ENCODE results near the gene KIRREL3. TPM values are rescaled to one million over a fixed set of nuclear protein-coding genes. Genes with fewer than 3 reads are reported as not detected.

KIRREL3 gene
- total RNA-seq, 3 donors from 2014 or later, result 0.32 to 0.33 TPM; not detected in 1

DNA sequence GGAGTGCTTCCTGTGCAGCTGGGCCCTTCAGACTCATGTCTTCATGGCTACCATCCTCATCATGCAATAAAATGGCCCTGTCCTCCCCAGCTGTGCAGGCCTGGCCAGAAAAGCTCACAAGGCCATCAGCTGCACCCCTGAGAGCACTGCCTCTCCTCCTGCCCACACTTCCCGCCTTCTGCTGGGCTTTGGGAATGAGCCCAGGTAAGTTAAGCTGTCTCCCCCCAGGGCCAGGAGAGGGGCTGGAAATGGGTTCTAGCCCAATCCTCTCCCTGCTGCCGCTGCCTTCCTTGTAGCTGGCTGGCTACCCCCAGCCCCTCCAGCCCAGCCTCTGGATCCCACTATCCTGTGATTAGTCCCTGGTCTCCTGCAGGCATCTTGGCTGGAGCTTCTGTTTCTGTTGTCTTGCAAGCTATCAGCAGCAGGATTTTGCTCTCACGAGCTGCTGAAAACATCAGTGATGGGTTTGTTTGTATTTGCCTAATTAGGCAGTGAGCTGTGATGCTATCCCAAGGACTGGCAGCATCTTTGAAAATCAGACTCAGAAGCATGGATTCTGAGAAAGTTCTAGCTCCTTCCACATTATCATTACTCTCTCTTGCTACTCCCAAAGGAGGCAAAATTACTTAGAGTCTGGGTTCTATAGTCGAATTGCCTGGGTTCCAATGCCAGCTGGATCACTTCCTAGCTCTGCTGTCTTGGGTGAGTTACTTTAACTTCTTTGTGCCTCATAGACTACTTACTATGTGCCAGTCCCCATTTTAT, 476.9 kb downstream of the KIRREL3 start:
- no peak overlapping the region for H3K27ac ChIP-seq
- no peaks in the 10 kb centered on the region for H3K4me1 ChIP-seq
- H3K4me3 ChIP-seq, result no peak overlapping the region
- intact Hi-C loops (cut with DNase I; ENCODE audit: low total_unique reads), result no loop called here
- TF ChIP-seq POLR2AphosphoS5 (IDR thresholded peaks at IDR 0.05) (no peak), POLR2A (IDR thresholded peaks at IDR 0.05) (no peak)
- TF ChIP-seq, protein P1, sequence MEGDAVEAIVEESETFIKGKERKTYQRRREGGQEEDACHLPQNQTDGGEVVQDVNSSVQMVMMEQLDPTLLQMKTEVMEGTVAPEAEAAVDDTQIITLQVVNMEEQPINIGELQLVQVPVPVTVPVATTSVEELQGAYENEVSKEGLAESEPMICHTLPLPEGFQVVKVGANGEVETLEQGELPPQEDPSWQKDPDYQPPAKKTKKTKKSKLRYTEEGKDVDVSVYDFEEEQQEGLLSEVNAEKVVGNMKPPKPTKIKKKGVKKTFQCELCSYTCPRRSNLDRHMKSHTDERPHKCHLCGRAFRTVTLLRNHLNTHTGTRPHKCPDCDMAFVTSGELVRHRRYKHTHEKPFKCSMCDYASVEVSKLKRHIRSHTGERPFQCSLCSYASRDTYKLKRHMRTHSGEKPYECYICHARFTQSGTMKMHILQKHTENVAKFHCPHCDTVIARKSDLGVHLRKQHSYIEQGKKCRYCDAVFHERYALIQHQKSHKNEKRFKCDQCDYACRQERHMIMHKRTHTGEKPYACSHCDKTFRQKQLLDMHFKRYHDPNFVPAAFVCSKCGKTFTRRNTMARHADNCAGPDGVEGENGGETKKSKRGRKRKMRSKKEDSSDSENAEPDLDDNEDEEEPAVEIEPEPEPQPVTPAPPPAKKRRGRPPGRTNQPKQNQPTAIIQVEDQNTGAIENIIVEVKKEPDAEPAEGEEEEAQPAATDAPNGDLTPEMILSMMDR (IDR thresholded peaks at IDR 0.05), result no peak
- DNase-seq (ENCODE audit: low spot score in 2 of 2), result no peak
- H3K36me3 ChIP-seq, result no peaks in the 10 kb centered on the region
- H3K9me3 ChIP-seq, result no peaks in the 10 kb centered on the region
- H3K27me3 ChIP-seq, result no peaks in the 10 kb centered on the region

DNA sequence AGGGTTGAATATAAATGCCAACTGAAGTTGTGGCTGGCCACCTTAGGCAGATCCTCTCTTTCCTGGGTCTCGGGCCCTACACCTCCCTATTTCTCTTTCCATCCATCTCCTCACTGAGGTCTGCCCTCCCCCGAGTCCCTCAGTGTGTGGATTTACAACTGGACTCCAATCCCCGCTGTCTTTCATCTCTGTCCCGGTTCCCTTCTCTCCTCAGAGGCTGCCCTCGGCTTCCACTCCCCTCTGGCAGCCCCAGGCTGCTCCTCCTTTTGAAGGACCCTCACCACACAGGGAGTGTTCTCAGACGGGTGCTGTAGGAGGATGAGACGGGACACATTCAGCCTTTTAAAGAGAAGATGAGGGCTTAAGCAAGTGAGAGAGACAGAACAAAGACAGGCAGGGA, 478.0 kb downstream of the KIRREL3 start:
- no peaks in the 10 kb centered on the region for H3K9me3 ChIP-seq
- H3K27ac ChIP-seq, result no peak overlapping the region
- no peaks in the 10 kb centered on the region for H3K4me1 ChIP-seq
- intact Hi-C loops (cut with DNase I; ENCODE audit: low total_unique reads), result no loop called here
- no peaks in the 10 kb centered on the region for H3K36me3 ChIP-seq
- no peak overlapping the region for H3K4me3 ChIP-seq
- DNase-seq (ENCODE audit: low spot score in 2 of 2), result no peak
- no peaks in the 10 kb centered on the region for H3K27me3 ChIP-seq
- TF ChIP-seq, protein P1 (IDR thresholded peaks at IDR 0.05), result no peak
- TF ChIP-seq POLR2AphosphoS5 (IDR thresholded peaks at IDR 0.05), result no peak
- TF ChIP-seq POLR2A (IDR thresholded peaks at IDR 0.05), result no peak

DNA sequence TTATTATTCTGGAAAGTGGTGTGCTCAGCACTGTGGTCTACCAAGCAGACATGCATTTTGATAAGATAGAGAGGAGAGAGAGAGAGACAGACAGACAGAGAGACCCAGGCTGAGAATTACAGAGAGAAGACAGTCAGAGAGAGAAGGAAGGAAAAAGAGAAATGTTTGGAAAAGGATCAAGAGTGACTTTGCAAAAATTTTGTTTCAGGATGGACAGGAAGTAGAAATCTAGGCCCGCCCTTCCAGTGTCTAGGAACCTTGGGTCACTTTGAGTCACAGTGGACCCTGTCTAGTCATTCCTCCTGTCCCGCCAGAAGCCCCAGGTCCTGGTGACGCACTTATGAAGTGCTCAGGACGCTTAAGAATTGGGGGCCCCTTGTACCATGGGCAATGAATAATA, 478.4 kb downstream of the KIRREL3 start:
- no peak for DNase-seq (ENCODE audit: low spot score in 2 of 2)
- Histone ChIP-seq H3K27me3 (no peaks in the 10 kb centered on the region), H3K36me3 (no peaks in the 10 kb centered on the region), H3K4me3 (no peak overlapping the region), H3K4me1 (no peaks in the 10 kb centered on the region), H3K27ac (no peak overlapping the region), H3K9me3 (no peaks in the 10 kb centered on the region)
- no peak for TF ChIP-seq POLR2A (IDR thresholded peaks at IDR 0.05)
- TF ChIP-seq, protein P1 (IDR thresholded peaks at IDR 0.05), result no peak
- no peak for TF ChIP-seq POLR2AphosphoS5 (IDR thresholded peaks at IDR 0.05)
- intact Hi-C loops (cut with DNase I; ENCODE audit: low total_unique reads), result no loop called here

DNA sequence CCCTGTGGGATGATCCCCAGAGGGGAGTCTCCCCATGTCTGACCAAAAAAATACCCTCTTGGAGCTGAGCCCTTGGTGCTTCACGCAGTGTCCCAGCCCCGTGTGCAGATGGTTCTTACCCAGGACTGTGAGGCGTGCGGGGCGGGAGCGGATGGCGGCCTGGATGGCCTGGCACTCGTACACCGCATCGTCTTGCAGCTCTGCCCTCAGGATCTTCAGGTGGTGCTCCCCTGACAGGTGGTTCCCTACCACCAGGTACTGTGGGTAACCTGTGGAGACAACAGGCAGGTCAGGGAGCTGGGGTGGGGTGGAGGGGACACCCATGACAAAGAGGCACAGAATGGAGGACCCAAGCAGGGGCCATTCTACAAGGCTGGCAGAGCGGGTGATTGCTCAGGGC, 479.4 kb downstream of the KIRREL3 start:
- H3K27ac ChIP-seq, result no peak overlapping the region
- H3K4me1 ChIP-seq, result no peaks in the 10 kb centered on the region
- DNase-seq (ENCODE audit: low spot score in 2 of 2), result no peak
- H3K4me3 ChIP-seq, result no peak overlapping the region
- H3K27me3 ChIP-seq, result no peaks in the 10 kb centered on the region
- intact Hi-C loops (cut with DNase I; ENCODE audit: low total_unique reads), result no loop called here
- H3K9me3 ChIP-seq, result no peaks in the 10 kb centered on the region
- TF ChIP-seq, protein P1 (IDR thresholded peaks at IDR 0.05), result no peak
- TF ChIP-seq POLR2A (IDR thresholded peaks at IDR 0.05) (no peak), POLR2AphosphoS5 (IDR thresholded peaks at IDR 0.05) (no peak)
- no peaks in the 10 kb centered on the region for H3K36me3 ChIP-seq

DNA sequence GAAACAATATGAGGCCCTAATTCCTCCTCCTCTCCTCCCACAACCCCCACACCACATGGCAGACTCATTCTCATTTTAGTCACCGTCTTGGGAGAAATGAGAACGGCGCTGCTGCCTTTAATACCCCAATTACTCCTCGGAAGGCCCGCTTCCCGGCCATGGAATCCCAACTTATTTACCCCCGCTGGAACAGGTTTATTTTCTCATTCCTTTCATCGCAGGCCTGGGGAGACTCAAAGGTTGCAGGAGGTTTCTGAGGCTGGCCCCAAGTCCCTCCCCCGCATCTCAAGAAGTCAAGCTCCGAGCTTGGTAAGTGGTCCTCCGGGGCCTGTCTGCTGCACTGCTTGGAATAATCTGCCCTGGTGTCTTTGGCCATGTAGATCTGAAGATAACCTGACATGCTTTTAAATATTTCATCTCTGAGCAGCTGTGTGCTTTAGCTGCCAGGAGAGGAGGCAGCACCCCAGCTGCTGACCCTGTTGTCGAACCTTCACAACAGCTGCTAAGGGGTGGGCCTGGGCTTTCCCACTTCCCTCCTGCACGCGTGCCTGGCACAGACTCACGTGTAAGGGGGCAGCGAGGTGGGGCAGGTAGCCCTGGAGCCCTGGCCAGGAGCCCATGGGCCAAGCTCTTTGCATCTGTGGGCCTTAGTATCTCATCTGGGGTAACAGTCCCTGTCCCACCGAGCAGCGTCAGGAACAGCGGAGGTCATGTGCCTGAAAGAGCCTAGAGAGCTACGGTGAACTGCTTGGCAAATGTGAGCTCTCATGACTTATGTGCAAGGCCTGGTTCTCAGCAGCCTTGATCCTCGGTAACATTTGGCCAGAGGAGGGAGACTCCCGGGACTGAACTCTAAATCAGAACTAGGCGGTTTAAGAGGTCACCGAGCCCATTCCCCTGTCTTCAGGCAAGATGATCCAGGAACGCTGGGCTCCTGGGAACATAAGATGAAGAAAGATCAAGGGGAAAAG, 480.5 kb downstream of the KIRREL3 start:
- no peaks in the 10 kb centered on the region for H3K4me1 ChIP-seq
- no peaks in the 10 kb centered on the region for H3K36me3 ChIP-seq
- TF ChIP-seq POLR2AphosphoS5 (IDR thresholded peaks at IDR 0.05) (no peak), POLR2A (IDR thresholded peaks at IDR 0.05) (no peak)
- TF ChIP-seq, protein P1 (IDR thresholded peaks at IDR 0.05), result no peak
- no peaks in the 10 kb centered on the region for H3K9me3 ChIP-seq
- DNase-seq (ENCODE audit: low spot score in 2 of 2), result no peak
- no peaks in the 10 kb centered on the region for H3K27me3 ChIP-seq
- no peak overlapping the region for H3K4me3 ChIP-seq
- intact Hi-C loops (cut with DNase I; ENCODE audit: low total_unique reads), result no loop called here
- no peak overlapping the region for H3K27ac ChIP-seq
